ENCODE measurements around the gene NSUN7. TPM values are rescaled to one million over a fixed set of nuclear protein-coding genes. Genes with fewer than 3 reads are reported as not detected.
"Not testable (repeated sequence)": the region's sequence is repeated elsewhere in the genome, so short reads cannot be mapped to it uniquely, and the experiment has no call there.

The NSUN7 gene, protein sequence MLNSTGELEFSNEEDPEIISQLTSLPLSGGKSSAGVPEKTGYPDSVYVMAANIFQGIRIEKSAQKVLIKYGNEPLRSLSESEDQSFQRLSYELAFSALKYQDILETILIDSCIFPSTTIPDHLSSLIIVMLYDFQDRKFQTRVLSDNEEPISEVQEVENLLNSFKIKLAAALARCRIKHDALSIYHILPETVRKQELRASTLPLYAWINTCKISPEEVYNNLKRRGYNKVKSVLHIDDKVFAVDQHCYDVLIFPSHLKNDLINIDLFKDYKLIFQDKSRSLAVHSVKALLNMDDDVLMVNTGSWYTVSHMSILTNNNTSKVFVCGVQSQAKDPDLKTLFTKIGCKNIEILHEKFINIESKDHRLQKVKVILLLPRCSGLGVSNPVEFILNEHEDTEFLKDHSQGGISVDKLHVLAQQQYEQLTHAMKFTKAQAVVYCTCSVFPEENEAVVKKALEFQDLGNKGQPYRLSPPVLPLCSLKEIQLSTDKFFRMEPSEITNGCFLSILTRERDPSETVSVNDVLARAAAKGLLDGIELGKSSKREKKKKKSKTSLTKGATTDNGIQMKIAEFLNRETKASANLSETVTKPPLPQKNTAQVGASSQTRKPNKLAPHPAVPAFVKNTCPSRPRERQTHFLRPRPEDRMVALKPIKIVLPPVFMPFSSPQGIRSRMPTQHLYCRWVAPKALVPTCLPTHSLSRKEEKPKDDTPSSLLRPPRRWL
- 1 to 10 TPM; 8.6 to 9.9 TPM for total RNA-seq
- long read RNA-seq, partial matches to known transcripts, result 2 of 11 reads
- long read RNA-seq, other reads (novel, unspliced or antisense), result 7 of 11 reads

DNA sequence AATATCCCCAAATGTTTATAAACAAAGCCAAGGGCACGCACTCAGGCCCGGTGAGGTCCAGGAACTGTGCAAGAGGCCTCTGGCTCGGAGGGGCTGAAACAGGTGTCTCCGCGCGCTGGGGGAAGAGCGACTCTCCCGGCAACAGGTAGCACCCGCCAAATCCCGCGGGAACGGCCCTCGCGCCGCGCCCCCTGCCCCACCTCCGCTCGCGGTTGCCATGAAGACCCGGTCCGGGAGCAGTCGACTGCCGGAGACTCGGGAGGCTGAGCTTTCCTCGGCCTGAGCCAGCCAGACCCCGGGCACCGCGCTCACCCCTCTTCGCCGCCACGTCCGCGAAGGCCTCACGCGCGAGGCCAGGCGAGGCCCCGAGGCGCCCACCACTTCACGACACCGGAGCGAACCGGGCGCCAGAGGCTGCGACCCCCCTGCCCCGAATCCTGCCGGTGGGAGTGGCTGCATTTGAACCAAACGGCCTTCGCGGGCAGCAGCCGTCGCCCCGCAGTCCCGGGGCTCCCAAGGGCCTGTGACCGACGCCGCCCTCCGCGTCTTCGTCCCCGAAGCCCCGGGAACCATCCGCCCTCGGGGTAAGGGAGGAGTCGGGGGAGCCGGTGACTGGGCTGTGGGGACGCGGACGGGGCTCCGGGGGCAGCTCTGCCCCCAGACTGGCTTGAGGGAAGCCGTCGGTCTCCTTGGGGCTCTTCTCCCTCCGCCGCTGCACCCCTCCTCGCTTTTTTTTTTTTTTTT, at the start of gene NSUN7:
Gene NSUN7 (plus strand): TSS at position 239 of the 744 bp plus-strand sequence. CDS start 739 bp downstream, outside the sequence.
- intact Hi-C loops (cut with DNase I, micrococcal nuclease), result no loop called here
- peak; percentile 90 for ATAC-seq
- DNase-seq, result peak; percentile 87 to 88

DNA sequence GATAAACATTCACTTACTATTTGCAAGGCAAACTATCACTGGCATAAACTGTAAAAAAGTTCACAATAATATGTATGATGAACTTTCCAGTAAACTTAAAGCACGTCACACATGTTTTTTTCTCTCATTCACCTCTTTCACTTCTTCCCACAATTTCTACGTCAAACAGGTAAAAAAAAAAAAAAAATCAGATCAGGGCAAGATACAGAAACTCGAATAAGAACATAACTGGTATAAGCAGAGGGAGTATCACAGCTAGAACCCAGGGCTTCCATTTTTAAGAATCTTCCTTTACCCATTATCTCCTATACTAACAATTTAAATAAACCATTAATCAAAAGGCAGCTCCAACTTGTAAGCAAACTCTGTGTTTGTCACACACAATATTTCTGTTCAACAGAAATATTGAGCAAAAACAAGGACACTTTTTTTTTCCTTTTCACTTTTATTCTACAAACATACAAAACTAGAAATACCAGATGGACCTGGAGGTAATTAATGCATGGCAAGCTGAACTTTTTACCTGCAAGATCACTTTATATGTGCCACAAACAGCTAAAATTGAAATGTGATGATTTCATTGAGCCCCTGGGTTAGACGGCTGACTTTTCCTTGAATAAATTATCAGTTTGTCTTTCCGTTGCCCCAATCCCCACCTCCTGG, 47.5 kb upstream of the NSUN7 start:
- intact Hi-C loops (cut with DNase I, micrococcal nuclease), result no loop called here
- DNase-seq (no peak), ATAC-seq (no peak)

DNA sequence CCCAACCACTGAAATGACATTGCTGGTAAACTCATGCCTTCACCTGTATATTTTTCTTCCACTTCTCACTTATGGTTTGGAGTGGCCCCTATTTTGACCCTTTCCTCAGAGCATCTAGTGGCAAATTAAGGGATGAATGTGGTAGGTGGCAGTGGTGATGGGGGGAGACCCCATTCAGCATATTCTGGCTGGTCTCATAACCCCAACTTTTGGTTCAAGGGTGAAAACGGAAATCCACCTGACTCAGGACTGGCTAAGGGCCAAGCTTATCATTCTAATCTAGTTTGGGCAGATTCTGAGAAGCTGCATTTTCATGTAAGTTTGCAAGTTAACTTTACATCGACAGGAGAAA, 47.0 kb upstream of the NSUN7 start:
- DNase-seq, result no peak
- ATAC-seq, result no peak
- intact Hi-C loops (cut with DNase I, micrococcal nuclease), result no loop called here

DNA sequence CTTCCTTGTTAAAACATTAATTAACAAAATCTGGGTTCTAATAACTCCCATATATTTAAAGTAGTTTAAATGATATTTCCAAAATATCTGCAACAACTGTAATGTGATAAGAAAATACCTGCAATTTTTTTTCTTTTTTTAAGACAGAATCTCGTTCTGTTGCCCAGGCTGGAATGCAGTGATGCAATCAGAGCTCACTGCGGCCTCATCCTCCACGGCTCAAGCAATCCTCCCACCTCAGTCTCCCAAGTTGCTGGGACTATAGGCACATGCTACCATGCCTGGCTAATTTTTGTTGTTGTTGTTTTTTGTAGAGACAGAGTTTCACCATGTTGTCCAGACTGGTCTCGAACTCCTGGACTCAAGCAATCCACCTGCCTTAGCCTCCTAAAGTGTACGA, 45.7 kb upstream of the NSUN7 start:
- intact Hi-C loops (cut with DNase I, micrococcal nuclease), result no loop called here
- ATAC-seq, result no peak
- no peak for DNase-seq

DNA sequence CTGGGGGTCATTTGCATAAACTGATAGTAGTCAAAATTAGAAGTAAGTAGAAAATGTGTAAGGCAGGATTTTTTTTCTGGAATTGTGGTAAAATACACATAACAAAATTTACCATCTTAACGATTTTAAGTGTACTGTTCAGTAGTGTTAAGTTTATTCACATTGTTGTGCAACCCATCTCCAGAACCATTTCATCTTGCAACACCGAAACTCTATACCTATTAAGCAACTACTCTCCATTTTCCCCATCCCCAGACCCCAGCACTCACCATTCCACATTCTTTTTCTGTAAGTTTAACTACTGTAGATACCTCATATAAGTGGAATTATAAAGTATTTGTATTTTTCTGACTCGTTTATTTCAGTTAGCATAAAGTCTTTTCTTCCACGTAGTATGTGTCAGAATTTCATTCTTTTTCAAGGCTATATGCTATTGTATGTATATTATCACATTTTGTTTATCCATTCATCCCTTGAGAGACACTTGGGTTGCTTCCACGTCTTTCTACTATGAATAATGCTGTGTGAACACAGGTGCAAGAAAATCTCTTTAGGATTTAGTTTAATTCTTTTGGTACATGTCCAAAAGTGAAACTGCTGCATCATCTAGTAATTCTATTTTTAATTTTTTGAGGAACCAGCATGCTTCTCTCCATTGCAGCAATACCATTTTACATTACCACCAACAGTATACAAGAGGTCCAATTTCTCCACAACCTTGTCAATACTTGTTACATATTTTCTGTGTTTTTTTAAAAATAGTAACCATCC, 39.1 kb upstream of the NSUN7 start:
- DNase-seq (no peak), ATAC-seq (no peak)
- intact Hi-C loops (cut with DNase I, micrococcal nuclease), result no loop called here

DNA sequence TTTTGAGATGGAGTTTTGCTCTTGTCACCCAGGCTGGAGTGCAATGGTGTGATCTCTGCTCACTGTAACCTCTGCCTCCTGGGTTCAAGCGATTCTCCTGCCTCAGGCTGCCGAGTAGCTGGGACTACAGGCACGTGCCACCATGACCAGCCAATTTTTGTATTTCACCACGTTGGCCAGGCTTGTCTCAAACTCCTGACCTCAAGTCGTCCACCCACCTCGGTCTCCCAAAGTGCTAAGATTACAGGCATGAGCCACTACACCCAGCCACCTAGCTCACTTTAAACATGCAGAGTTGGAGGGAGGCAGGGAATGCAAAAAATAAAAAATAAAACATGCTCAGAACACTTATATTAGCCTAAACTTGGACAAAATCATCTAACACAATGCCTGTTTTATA, 36.8 kb upstream of the NSUN7 start:
- ATAC-seq; DNase-seq; intact Hi-C loops (cut with DNase I, micrococcal nuclease): not testable (repeated sequence)

DNA sequence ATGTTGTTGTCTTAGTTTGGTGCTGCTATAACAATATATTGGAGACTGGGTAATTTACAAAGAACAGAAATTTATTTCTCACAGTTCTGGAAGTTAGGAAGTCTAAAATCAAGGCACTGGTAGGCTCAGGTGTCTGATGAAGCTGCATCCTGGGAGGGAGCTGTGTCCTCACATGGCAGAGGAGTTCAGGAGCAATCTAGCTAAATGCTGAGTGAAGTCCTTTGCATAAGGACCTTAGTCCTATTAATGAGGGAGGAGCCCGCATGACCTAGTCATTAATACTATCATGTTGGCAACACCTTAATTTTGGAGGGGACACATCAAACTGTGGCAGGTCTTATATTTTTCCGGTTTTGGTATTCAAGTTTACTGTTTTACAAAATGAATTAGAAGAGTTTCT, 36.0 kb upstream of the NSUN7 start:
- ATAC-seq, result no peak
- intact Hi-C loops (cut with DNase I, micrococcal nuclease), result no loop called here
- DNase-seq, result no peak

DNA sequence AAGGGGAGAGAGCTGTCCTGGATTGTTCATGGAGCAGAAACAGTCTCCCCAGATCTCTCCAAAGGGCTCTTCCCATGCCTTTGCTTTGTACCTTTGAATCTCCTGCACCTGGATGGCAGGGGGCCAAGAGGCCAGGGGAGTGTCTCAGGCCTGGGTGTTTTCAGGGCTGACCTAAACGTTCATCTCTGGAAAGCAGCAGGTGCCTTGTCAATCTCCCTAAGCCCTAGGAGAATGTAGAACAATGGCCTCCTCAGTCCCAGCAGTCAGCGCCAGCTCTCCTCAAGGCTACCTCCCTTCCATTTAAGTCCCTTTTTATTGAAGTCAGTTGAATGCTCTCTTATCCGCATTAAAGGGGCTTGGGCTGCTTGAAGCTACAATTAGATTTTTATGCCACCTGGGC, 31.2 kb upstream of the NSUN7 start:
- DNase-seq (peak; percentile 83 to 86), ATAC-seq (peak; percentile 65)
- intact Hi-C loops (cut with DNase I, micrococcal nuclease), result no loop called here

DNA sequence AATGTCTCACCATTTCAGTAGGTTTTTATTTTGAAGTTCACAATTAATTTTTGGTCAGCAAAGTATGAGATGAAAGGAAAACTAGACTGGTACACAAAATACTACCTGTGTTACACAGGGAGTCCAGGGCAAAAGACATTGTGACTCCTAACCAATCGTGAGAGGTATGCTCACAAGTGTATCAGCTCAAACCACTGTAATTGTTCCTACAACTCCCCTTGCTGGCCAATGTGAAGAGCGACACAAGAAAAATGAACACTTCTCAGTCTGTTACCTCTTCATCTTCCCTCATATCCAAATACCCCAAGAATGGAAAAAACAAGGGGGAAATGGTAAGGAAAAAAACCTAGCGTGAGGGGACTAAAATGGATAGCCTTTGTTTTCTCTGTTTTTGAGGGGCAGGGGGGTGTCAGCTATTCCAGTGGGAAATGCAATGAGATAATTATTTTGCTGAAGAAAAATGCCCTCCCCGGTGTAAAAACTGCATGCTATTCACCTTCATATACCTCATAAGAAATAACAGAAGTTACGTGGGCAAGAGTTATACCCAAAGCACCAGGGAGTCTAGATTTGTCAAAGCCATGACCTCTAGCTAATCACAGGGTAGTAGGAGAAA, 30.6 kb upstream of the NSUN7 start:
- intact Hi-C loops (cut with DNase I, micrococcal nuclease), result no loop called here
- ATAC-seq, result peak; percentile 81

DNA sequence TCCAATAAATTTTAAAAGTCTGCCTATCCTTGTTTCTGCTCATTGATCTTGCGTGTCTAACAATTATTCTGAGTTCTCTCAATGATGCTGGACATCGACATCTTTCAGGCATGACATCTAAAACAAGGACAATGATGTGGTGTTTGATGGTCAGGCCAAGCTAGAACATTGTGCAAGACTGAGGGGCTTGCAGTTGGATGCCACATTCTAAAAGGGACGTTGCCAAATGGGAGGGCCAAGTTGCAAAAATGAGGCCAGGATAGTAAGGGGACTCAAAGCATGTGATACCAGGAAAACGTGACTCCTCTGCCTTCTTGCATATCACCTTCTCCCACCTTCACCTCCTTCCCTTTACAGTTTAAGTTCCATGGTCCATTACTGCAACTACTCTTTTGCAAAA, 29.4 kb upstream of the NSUN7 start:
- DNase-seq (no peak), ATAC-seq (no peak)
- intact Hi-C loops (cut with DNase I, micrococcal nuclease), result no loop called here

More for the DNA sequence above, 30.6 kb upstream of the NSUN7 start:
- no peak for DNase-seq

DNA sequence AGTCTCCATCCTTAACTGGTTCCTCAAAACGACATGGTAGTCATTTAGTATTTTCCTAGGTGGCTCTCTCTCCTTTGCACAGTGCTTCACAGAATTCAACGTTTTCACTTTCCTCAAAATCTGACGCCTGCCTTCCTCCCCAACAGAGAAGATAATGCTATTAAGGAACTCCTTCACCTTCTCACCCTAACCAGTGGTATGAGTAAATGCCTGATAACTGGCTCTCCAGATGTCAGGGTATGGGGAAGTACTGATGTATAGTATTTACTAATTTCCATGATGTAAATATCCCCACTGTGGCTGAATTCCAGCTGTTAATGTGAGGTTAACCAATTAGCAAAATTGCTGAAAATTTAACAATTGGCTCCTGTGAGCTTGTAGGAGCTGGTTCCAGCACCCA, 28.8 kb upstream of the NSUN7 start:
- intact Hi-C loops (cut with DNase I, micrococcal nuclease), result no loop called here
- ATAC-seq, result no peak
- no peak for DNase-seq

DNA sequence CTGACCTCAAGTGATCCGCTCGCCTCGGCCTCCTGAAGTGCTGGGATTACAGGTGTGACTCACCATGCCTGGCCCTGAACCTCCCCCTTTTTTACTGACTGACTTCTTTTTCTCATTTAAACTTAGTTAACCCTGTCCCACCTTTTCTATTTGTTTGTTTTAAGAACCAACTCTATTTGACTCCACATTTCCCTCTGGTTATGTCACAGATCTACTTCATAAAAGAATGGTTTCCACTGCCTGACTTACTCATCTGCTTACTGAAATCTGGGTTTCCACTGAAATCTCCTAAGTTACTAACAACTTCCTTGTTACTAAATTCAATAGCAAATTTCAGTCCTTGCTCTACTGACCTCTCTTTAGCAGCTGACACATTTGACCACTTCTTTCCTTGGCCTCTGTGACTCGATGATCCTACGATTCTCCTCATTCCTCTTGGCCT, 28.0 kb upstream of the NSUN7 start:
- intact Hi-C loops (cut with DNase I, micrococcal nuclease), result no loop called here
- ATAC-seq (no peak), DNase-seq (no peak)

DNA sequence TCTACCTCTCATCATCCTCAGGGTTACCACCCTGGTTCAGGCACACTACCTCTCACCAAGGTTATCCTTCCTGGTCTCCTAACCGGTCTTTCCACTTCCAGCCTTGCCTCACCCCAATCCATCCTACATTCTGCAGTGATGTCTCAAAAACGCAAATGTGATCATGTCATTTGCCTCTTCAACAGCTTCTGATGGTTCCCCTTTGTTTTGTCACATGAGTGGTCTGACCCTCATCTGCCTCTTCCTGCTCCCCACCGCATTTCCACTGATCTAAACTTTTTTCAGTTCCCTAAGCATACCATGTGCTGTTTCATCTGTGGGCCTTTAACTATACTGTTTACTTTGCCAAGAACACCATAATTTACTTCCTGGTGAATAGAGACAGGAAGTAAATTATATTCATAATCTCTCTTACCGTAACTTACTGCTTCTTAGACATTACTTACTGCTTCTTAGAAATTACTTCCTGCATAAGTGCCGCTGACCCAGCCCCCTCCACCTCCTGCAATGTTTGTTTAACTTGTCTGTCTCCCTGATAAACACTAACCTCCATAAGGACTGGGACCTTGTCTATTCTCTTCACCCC, 27.1 kb upstream of the NSUN7 start:
- intact Hi-C loops (cut with DNase I, micrococcal nuclease), result no loop called here
- ATAC-seq, result peak; percentile 63
- DNase-seq, result peak; percentile 51 to 65

DNA sequence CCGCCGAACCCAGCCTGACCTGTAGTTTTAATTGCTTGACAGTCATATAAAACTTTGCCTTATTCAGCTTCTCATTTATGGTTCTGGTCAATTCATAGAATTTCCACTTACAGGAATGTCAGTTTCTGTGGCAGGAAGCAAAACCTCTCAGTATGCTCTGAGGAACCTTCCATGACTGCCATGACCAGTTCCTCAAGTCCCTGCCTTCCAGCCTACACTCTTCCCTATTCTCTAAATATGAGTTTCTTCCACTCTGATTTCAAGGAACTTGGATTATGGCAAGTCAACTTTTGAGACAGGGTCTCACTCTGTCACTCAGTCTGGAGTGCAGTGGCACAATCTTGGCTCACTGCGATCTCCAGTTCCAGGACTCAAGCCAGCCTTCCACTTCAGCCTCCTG, 26.0 kb upstream of the NSUN7 start:
- ATAC-seq (no peak), DNase-seq (no peak)
- intact Hi-C loops (cut with DNase I, micrococcal nuclease), result no loop called here

DNA sequence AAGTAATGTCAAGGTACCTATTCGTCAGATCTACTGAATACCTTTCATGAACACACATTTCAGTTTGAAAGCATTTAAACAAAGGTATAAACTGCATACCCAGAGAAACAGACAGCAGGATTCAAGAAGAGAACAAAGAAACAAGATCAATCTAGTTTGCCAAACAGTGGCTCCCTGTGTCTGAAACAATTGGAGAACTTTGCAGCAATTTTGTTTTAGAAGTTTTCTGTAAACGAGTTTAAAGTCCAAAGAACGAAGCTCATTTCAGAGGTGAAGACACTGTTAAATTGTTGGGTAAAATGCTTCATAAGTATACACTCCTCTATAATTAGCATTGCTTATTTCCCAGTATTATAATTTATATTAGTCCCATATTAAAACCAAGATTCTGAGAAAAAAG, 21.4 kb upstream of the NSUN7 start:
- peak; percentile 45 for ATAC-seq
- no peak for DNase-seq

DNA sequence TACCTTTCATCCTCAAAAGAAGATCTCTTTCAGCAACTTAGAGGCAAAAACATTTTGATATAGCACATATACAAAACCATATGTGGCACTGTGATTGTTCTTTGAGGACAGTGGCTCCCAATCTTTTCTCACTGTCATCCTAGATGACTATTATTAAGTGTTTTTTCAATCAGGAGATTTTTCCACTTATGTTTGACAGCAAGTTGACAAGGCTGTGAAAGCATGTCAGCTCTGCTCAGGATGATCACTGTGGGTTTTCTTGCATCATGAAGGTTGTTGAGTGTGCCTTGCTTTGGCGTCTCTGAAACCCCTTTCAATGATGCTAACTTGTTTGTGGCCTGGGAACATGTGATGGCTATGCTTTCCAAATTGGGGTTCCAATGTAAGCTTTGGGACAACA, 20.2 kb upstream of the NSUN7 start:
- DNase-seq, result no peak
- no peak for ATAC-seq
- intact Hi-C loops (cut with DNase I, micrococcal nuclease), result no loop called here

More for the DNA sequence above, 21.4 kb upstream of the NSUN7 start:
- intact Hi-C loops (cut with DNase I, micrococcal nuclease), result no loop called here

DNA sequence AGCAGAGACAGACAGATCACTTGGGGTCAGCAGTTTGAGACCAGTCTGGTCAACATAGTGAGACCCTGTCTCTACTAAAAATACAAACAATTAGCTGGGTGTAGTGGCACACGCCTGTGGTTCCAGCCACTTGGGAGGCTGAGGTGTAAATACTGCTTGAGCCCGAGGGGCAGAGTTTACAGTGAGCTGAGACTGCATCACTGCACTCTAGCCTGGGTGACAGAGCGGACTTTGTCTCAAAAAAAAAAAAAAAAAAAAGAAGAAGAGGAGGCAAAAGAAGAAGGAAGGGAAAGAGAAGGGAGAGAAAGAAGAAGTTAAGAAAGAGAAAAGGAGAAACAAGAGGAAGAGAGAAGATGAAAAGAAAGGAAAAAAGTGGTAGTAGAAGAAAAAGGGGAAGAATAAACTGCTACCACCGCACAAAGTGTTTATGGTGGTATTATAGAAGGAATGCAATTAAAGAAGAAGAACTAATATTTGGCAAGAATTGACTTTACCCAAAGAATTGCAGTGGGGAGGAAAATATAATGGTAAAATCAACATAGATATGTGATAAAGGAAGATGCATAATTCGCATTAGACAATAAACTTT, 19.6 kb upstream of the NSUN7 start:
- DNase-seq, result no peak
- intact Hi-C loops (cut with DNase I, micrococcal nuclease), result loop anchor here in 1 of 2 donors (10.0 kb wide), 1 partner anchor 165 kb away; no protein-coding TSS in a partner anchor
- peak; percentile 27 for ATAC-seq
